AG09319 (cell line): ENCODE measurements around the gene POU2F3.

Experiments used
- DNase-seq: peaks from one replicate; pipeline ENCODE4 v3.0.0-alpha.2; 2010; ENCODE audit warnings: low read depth; ENCODE audit errors: extremely low read depth
- CTCF ChIP-seq: IDR thresholded peaks from 2 replicates; pipeline ENCODE4 v1.5.1; 2011; ENCODE audit warnings: low read depth, mild to moderate bottlenecking, inconsistent platforms, low read length, moderate library complexity

Gene POU2F3

GRCh38 chr11:120289426-120289825 lies 49.5 kb downstream of the POU2F3 start:
- DNase-seq: no peak
- TF ChIP-seq CTCF: no peak

GRCh38 chr11:120290956-120291355 lies 51.0 kb downstream of the POU2F3 start:
- TF ChIP-seq CTCF: no peak
- no peak for DNase-seq

- no peak for TF ChIP-seq CTCF
- DNase-seq: no peak
Measured at GRCh38 chr11:120293038-120293800, 53.3 kb downstream of the POU2F3 start.

GRCh38 chr11:120294096-120294495 lies 54.2 kb downstream of the POU2F3 start:
- TF ChIP-seq CTCF: no peak
- DNase-seq: no peak

GRCh38 chr11:120295099-120295498 lies 55.2 kb downstream of the POU2F3 start:
- no peak for DNase-seq
- TF ChIP-seq CTCF: no peak

- TF ChIP-seq CTCF: no peak
- no peak for DNase-seq
Measured at GRCh38 chr11:120296554-120296953, 56.6 kb downstream of the POU2F3 start.

GRCh38 chr11:120298461-120298860 lies 58.5 kb downstream of the POU2F3 start:
- TF ChIP-seq CTCF: no peak
- DNase-seq: no peak
